ENCODE data around the gene MCCD1.
A peak's percentile ranks its signal among the peaks of the same experiment; 100 is the strongest.

Gene MCCD1

GRCh38 chr6:31534521-31535040 lies 5.8 kb downstream of the MCCD1 start:
- no peak for TF ChIP-seq CTCF (IDR thresholded peaks at IDR 0.05; ENCODE audit: insufficient read depth, low read length, missing control alignments)
- H3K4me3 ChIP-seq (ENCODE audit: low read depth, low read length): no peak overlapping the region
- ChIA-PET CTCF (interaction anchor here (1.3 to 38.4 kb wide), 2 partner anchors 12 to 53 kb away, joined by 4 to 1569 read pairs; partner anchors contain the start of genes ATP6V1G2, LST1, LTB and NCR3), POLR2A (no interaction called here)
- DNase-seq (ENCODE audit: low read depth, low spot score): no peak

GRCh38 chr6:31535538-31536324 lies 7.0 kb downstream of the MCCD1 start:
- no peak for DNase-seq (ENCODE audit: low read depth, low spot score)
- ChIA-PET CTCF (interaction anchor here (1.4 to 38.4 kb wide), 2 partner anchors 52 to 74 kb away, joined by 3 to 1569 read pairs; partner anchors contain the start of genes LST1, LTB, NCR3 and TNF), POLR2A (no interaction called here)
- no peak for TF ChIP-seq CTCF (IDR thresholded peaks at IDR 0.05; ENCODE audit: insufficient read depth, low read length, missing control alignments)
- no peak overlapping the region for H3K4me3 ChIP-seq (ENCODE audit: low read depth, low read length)

- DNase-seq (ENCODE audit: low read depth, low spot score): no peak
- ChIA-PET CTCF (interaction anchor here (1.5 to 38.4 kb wide), 4 partner anchors 11 to 49 kb away, joined by 4 to 1569 read pairs (median 10); partner anchors contain the start of genes LST1, LTB, MCCD1 and NCR3), POLR2A (interaction anchor here (1.0 kb wide), 1 partner anchor 97 kb away, joined by 3 read pairs; no protein-coding TSS in a partner anchor)
- no peak for TF ChIP-seq CTCF (IDR thresholded peaks at IDR 0.05; ENCODE audit: insufficient read depth, low read length, missing control alignments)
- H3K4me3 ChIP-seq (ENCODE audit: low read depth, low read length): peak overlapping the region; percentile 24
Observed at GRCh38 chr6:31538805-31539400, 10.1 kb downstream of the MCCD1 start.

- no peak for DNase-seq (ENCODE audit: low read depth, low spot score)
- peak overlapping the region; percentile 97 for H3K4me3 ChIP-seq (ENCODE audit: low read depth, low read length)
- CTCF ChIA-PET: interaction anchor here (0.8 to 38.4 kb wide), 5 partner anchors 11 to 68 kb away, joined by 3 to 1569 read pairs (median 5); partner anchors contain the start of genes LST1, LTB, NCR3 and TNF
- POLR2A ChIA-PET: interaction anchor here (0.7 to 2.3 kb wide), 6 partner anchors 12 to 1752 kb away, joined by 3 to 13 read pairs (median 4); partner anchors contain the start of genes HSPA1B and MCCD1
- TF ChIP-seq CTCF (IDR thresholded peaks at IDR 0.05; ENCODE audit: insufficient read depth, low read length, missing control alignments): no peak
Observed at GRCh38 chr6:31540640-31541039, 11.9 kb downstream of the MCCD1 start.

- DNase-seq (ENCODE audit: low read depth, low spot score): no peak
- TF ChIP-seq CTCF (IDR thresholded peaks at IDR 0.05; ENCODE audit: insufficient read depth, low read length, missing control alignments): no peak
- ChIA-PET POLR2A (interaction anchor here (0.7 to 2.3 kb wide), 9 partner anchors 10 to 1751 kb away, joined by 3 to 13 read pairs (median 5); partner anchors contain the start of genes HSPA1B and MCCD1), CTCF (interaction anchor here (0.8 to 38.4 kb wide), 9 partner anchors 10 to 140 kb away, joined by 3 to 1569 read pairs (median 4); partner anchors contain the start of genes LST1, LTB, NCR3 and TNF)
- H3K4me3 ChIP-seq (ENCODE audit: low read depth, low read length): peak overlapping the region; percentile 97
Observed at GRCh38 chr6:31541059-31541657, 12.4 kb downstream of the MCCD1 start.

All from AG04449 (cell line).